Activated CD4-positive, alpha-beta T cell treated with anti-CD3 and anti-CD28 coated beads for 36 hours (primary cell): ENCODE results near the gene OTOG. TPM values are rescaled to one million over a fixed set of nuclear protein-coding genes. Genes with fewer than 3 reads are reported as not detected.

Experiments
- ATAC-seq: fragments of 200-7000 bp; cut with Tn5 transposase; one replicate; pipeline ENCODE4 v1.10.0; 2021; ENCODE audit warnings: mild to moderate bottlenecking, moderate library complexity
- CTCF ChIA-PET: fragments of 350-600 bp; sonication (Branson Sonifier 250); formaldehyde crosslinking; loops from one replicate; lab custom pipeline; 2021; ENCODE audit warnings: antibody characterized with exemption; lab: Charles Lee
- POLR2A ChIA-PET: fragments of 350-600 bp; sonication (Branson Sonifier 250); formaldehyde crosslinking; loops from one replicate; lab custom pipeline; 2021; ENCODE audit warnings: antibody characterized with exemption, inconsistent platforms; lab: Charles Lee
- DNase-seq: peaks from one replicate; pipeline ENCODE4 v3.0.0-alpha.2; 2020
- H3K27ac Mint-ChIP-seq: one replicate; pipeline ENCODE4 v1.8.0; 2021; ENCODE audit warnings: mixed read lengths
- H3K27me3 Mint-ChIP-seq: one replicate; pipeline ENCODE4 v1.8.0; 2021; ENCODE audit warnings: mixed read lengths
- H3K36me3 Mint-ChIP-seq: one replicate; pipeline ENCODE4 v1.8.0; 2021; ENCODE audit warnings: low read depth, mixed read lengths
- H3K4me1 Mint-ChIP-seq: one replicate; pipeline ENCODE4 v1.8.0; 2021; ENCODE audit warnings: mixed read lengths
- H3K4me3 Mint-ChIP-seq: one replicate; pipeline ENCODE4 v1.8.0; 2021; ENCODE audit warnings: mild to moderate bottlenecking, moderate library complexity, mixed read lengths
- H3K9me3 Mint-ChIP-seq: one replicate; pipeline ENCODE4 v1.8.0; 2021; ENCODE audit warnings: low read depth, mixed read lengths
- intact Hi-C, 2 experiments: fragments of 100-400 bp; cut with DNase I in 1 of 2; cut with micrococcal nuclease in 1 of 2; formaldehyde crosslinking; loops; one replicate each; pipeline versions ENCODE4 v1.14.2 to v1.15.1; 2022 to 2024; cut with DNase I, micrococcal nuclease
- total RNA-seq, 2 experiments: library from RNA; stranded (reverse); gene quantifications; one replicate each; pipeline ENCODE4 v1.2.3, GENCODE V29; 2021

OTOG gene
- total RNA-seq, 2 experiments from 2014 or later: not detected

GRCh38 chr11:17508791-17509190 is 38.3 kb upstream of the OTOG start:
- no peak for ATAC-seq
- intact Hi-C loops: loop anchor here (10.0 kb wide), 1 partner anchor 564 kb away; no protein-coding TSS in a partner anchor
- DNase-seq: no peak
- no peak overlapping the region for H3K4me3 Mint-ChIP-seq
- no peak overlapping the region for H3K27ac Mint-ChIP-seq
- no peaks in the 10 kb centered on the region for H3K9me3 Mint-ChIP-seq
- H3K27me3 Mint-ChIP-seq: peaks cover 8% of the 10 kb centered on the region
- H3K36me3 Mint-ChIP-seq: no peaks in the 10 kb centered on the region
- no peaks in the 10 kb centered on the region for H3K4me1 Mint-ChIP-seq
- ChIA-PET CTCF (interaction anchor here (0.5 to 6.4 kb wide), 8 partner anchors 10 to 408 kb away, joined by 3 to 99 read pairs (median 4); no protein-coding TSS in a partner anchor), POLR2A (no interaction called here)

- POLR2A ChIA-PET: no interaction called here
- Mint-ChIP-seq H3K27ac (no peak overlapping the region), H3K4me3 (no peak overlapping the region), H3K9me3 (no peaks in the 10 kb centered on the region), H3K36me3 (no peaks in the 10 kb centered on the region), H3K4me1 (no peaks in the 10 kb centered on the region), H3K27me3 (peaks cover 7% of the 10 kb centered on the region)
- intact Hi-C loops: no loop called here
- DNase-seq (no peak), ATAC-seq (no peak)
- CTCF ChIA-PET: interaction anchor here (1.1 kb wide), 1 partner anchor 121 kb away, joined by 4 read pairs; no protein-coding TSS in a partner anchor
Observed at GRCh38 chr11:17510507-17511206, 36.4 kb upstream of the OTOG start.

GRCh38 chr11:17511571-17511970 is 35.5 kb upstream of the OTOG start:
- ATAC-seq (no peak), DNase-seq (no peak)
- peaks cover 7% of the 10 kb centered on the region for H3K27me3 Mint-ChIP-seq
- H3K4me1 Mint-ChIP-seq: no peaks in the 10 kb centered on the region
- intact Hi-C loops: no loop called here
- ChIA-PET CTCF (interaction anchor here (0.6 to 2.1 kb wide), 3 partner anchors 127 to 1326 kb away, joined by 3 to 8 read pairs (median 3); no protein-coding TSS in a partner anchor), POLR2A (no interaction called here)
- H3K9me3 Mint-ChIP-seq: no peaks in the 10 kb centered on the region
- no peak overlapping the region for H3K4me3 Mint-ChIP-seq
- no peak overlapping the region for H3K27ac Mint-ChIP-seq
- no peaks in the 10 kb centered on the region for H3K36me3 Mint-ChIP-seq

GRCh38 chr11:17512101-17512500 is 35.0 kb upstream of the OTOG start:
- Mint-ChIP-seq H3K9me3 (no peaks in the 10 kb centered on the region), H3K36me3 (no peaks in the 10 kb centered on the region), H3K4me3 (no peak overlapping the region), H3K27ac (no peak overlapping the region), H3K4me1 (no peaks in the 10 kb centered on the region), H3K27me3 (peaks cover 8% of the 10 kb centered on the region)
- POLR2A ChIA-PET: no interaction called here
- CTCF ChIA-PET: interaction anchor here (0.6 to 2.1 kb wide), 2 partner anchors 127 to 898 kb away, joined by 3 to 8 read pairs; no protein-coding TSS in a partner anchor
- intact Hi-C loops: no loop called here
- DNase-seq: no peak
- ATAC-seq: no peak

- ATAC-seq: peak; percentile 58
- Mint-ChIP-seq H3K36me3 (no peaks in the 10 kb centered on the region), H3K9me3 (no peaks in the 10 kb centered on the region), H3K27ac (no peak overlapping the region), H3K4me1 (no peaks in the 10 kb centered on the region), H3K27me3 (peaks cover 6% of the 10 kb centered on the region), H3K4me3 (no peak overlapping the region)
- intact Hi-C loops: no loop called here
- ChIA-PET CTCF (interaction anchor here (0.7 to 1.6 kb wide), 5 partner anchors 14 to 127 kb away, joined by 3 to 5 read pairs (median 3); partner anchors contain the start of gene KCNJ11), POLR2A (no interaction called here)
- peak; percentile 21 for DNase-seq
Observed at GRCh38 chr11:17513853-17514252, 33.2 kb upstream of the OTOG start.

GRCh38 chr11:17514476-17514875 is 32.6 kb upstream of the OTOG start:
- peaks cover 3% of the 10 kb centered on the region for H3K27me3 Mint-ChIP-seq
- intact Hi-C loops: no loop called here
- H3K4me1 Mint-ChIP-seq: no peaks in the 10 kb centered on the region
- DNase-seq (no peak), ATAC-seq (no peak)
- ChIA-PET CTCF (interaction anchor here (1.4 to 1.6 kb wide), 2 partner anchors 14 to 128 kb away, joined by 3 to 5 read pairs; no protein-coding TSS in a partner anchor), POLR2A (no interaction called here)
- no peak overlapping the region for H3K27ac Mint-ChIP-seq
- H3K36me3 Mint-ChIP-seq: no peaks in the 10 kb centered on the region
- no peaks in the 10 kb centered on the region for H3K9me3 Mint-ChIP-seq
- no peak overlapping the region for H3K4me3 Mint-ChIP-seq

- no peaks in the 10 kb centered on the region for H3K9me3 Mint-ChIP-seq
- no peak for DNase-seq
- ChIA-PET POLR2A (no interaction called here), CTCF (interaction anchor here (1.0 kb wide), 1 partner anchor 10 kb away, joined by 4 read pairs; no protein-coding TSS in a partner anchor)
- no peak overlapping the region for H3K27ac Mint-ChIP-seq
- ATAC-seq: no peak
- intact Hi-C loops: no loop called here
- H3K27me3 Mint-ChIP-seq: peaks cover 3% of the 10 kb centered on the region
- H3K4me3 Mint-ChIP-seq: no peak overlapping the region
- H3K36me3 Mint-ChIP-seq: no peaks in the 10 kb centered on the region
- H3K4me1 Mint-ChIP-seq: no peaks in the 10 kb centered on the region
Observed at GRCh38 chr11:17515443-17516176, 31.4 kb upstream of the OTOG start.

- ChIA-PET POLR2A (no interaction called here), CTCF (interaction anchor here (1.0 to 3.5 kb wide), 3 partner anchors 9 to 12 kb away, joined by 3 to 22 read pairs (median 4); no protein-coding TSS in a partner anchor)
- intact Hi-C loops: no loop called here
- H3K9me3 Mint-ChIP-seq: no peaks in the 10 kb centered on the region
- DNase-seq (no peak), ATAC-seq (no peak)
- no peak overlapping the region for H3K27ac Mint-ChIP-seq
- no peaks in the 10 kb centered on the region for H3K36me3 Mint-ChIP-seq
- peaks cover 3% of the 10 kb centered on the region for H3K27me3 Mint-ChIP-seq
- H3K4me1 Mint-ChIP-seq: no peaks in the 10 kb centered on the region
- H3K4me3 Mint-ChIP-seq: no peak overlapping the region
Observed at GRCh38 chr11:17516551-17517150, 30.4 kb upstream of the OTOG start.

- Mint-ChIP-seq H3K4me1 (no peaks in the 10 kb centered on the region), H3K36me3 (no peaks in the 10 kb centered on the region), H3K27ac (no peak overlapping the region), H3K27me3 (peaks cover 3% of the 10 kb centered on the region), H3K4me3 (no peak overlapping the region), H3K9me3 (no peaks in the 10 kb centered on the region)
- ChIA-PET CTCF (interaction anchor here (0.5 to 3.5 kb wide), 4 partner anchors 11 to 367 kb away, joined by 3 to 22 read pairs (median 4); no protein-coding TSS in a partner anchor), POLR2A (no interaction called here)
- no peak for ATAC-seq
- DNase-seq: no peak
- intact Hi-C loops: no loop called here
Observed at GRCh38 chr11:17517186-17517585, 29.9 kb upstream of the OTOG start.

- ATAC-seq: no peak
- POLR2A ChIA-PET: interaction anchor here (0.6 kb wide), 1 partner anchor 284 kb away, joined by 3 read pairs; no protein-coding TSS in a partner anchor
- Mint-ChIP-seq H3K27me3 (peaks cover 2% of the 10 kb centered on the region), H3K27ac (no peak overlapping the region), H3K9me3 (no peaks in the 10 kb centered on the region), H3K36me3 (no peaks in the 10 kb centered on the region), H3K4me1 (no peaks in the 10 kb centered on the region), H3K4me3 (no peak overlapping the region)
- no peak for DNase-seq
- CTCF ChIA-PET: interaction anchor here (1.0 to 3.5 kb wide), 5 partner anchors 9 to 368 kb away, joined by 3 to 22 read pairs (median 4); no protein-coding TSS in a partner anchor
- intact Hi-C loops: no loop called here
Observed at GRCh38 chr11:17518366-17518765, 28.7 kb upstream of the OTOG start.
